ENCODE measurements around the gene SLC25A1. TPM values are rescaled to one million over a fixed set of nuclear protein-coding genes. Genes with fewer than 3 reads are reported as not detected.
"Not testable (repeated sequence)": the region's sequence is repeated elsewhere in the genome, so short reads cannot be mapped to it uniquely, and the experiment has no call there.

SLC25A1 gene
- total RNA-seq, 1 experiment from 2014 or later = 55.9 TPM

GRCh38 chr22:19212302-19212870, 33.9 kb upstream of the SLC25A1 start:
- DNase-seq = no peak
- Histone ChIP-seq H3K36me3 (no peaks in the 10 kb centered on the region), H3K4me3 (no peak overlapping the region), H3K27me3 (no peaks in the 10 kb centered on the region), H3K9me3 (no peaks in the 10 kb centered on the region)

GRCh38 chr22:19210188-19210587, 31.7 kb upstream of the SLC25A1 start:
- Histone ChIP-seq H3K27me3 (no peaks in the 10 kb centered on the region), H3K9me3 (no peaks in the 10 kb centered on the region), H3K36me3 (no peaks in the 10 kb centered on the region), H3K4me3 (no peak overlapping the region)
- no peak for DNase-seq

- Histone ChIP-seq H3K27me3 (no peaks in the 10 kb centered on the region), H3K4me3 (no peak overlapping the region), H3K36me3 (no peaks in the 10 kb centered on the region), H3K9me3 (no peaks in the 10 kb centered on the region)
- no peak for DNase-seq
Observed at GRCh38 chr22:19208287-19208847, 29.8 kb upstream of the SLC25A1 start.

GRCh38 chr22:19207884-19208283, 29.3 kb upstream of the SLC25A1 start:
- H3K4me3 ChIP-seq = no peak overlapping the region
- H3K9me3 ChIP-seq = no peaks in the 10 kb centered on the region
- H3K27me3 ChIP-seq = no peaks in the 10 kb centered on the region
- DNase-seq = no peak
- H3K36me3 ChIP-seq = no peaks in the 10 kb centered on the region

- Histone ChIP-seq H3K4me3 (no peak overlapping the region), H3K36me3 (no peaks in the 10 kb centered on the region), H3K27me3 (no peaks in the 10 kb centered on the region), H3K9me3 (no peaks in the 10 kb centered on the region)
- no peak for DNase-seq
Observed at GRCh38 chr22:19207401-19207808, 28.9 kb upstream of the SLC25A1 start.

- H3K4me3 ChIP-seq = no peak overlapping the region
- H3K36me3 ChIP-seq = no peaks in the 10 kb centered on the region
- no peaks in the 10 kb centered on the region for H3K9me3 ChIP-seq
- DNase-seq = no peak
- H3K27me3 ChIP-seq = no peaks in the 10 kb centered on the region
Observed at GRCh38 chr22:19206287-19206686, 27.8 kb upstream of the SLC25A1 start.

GRCh38 chr22:19204640-19205039, 26.1 kb upstream of the SLC25A1 start:
- no peaks in the 10 kb centered on the region for H3K9me3 ChIP-seq

GRCh38 chr22:19203834-19204233, 25.3 kb upstream of the SLC25A1 start:
- Histone ChIP-seq H3K27me3 (no peaks in the 10 kb centered on the region), H3K9me3 (no peaks in the 10 kb centered on the region), H3K36me3 (no peaks in the 10 kb centered on the region), H3K4me3 (no peak overlapping the region)
- no peak for DNase-seq

More at GRCh38 chr22:19204640-19205039, 26.1 kb upstream of the SLC25A1 start:
- H3K36me3 ChIP-seq = no peaks in the 10 kb centered on the region
- no peak overlapping the region for H3K4me3 ChIP-seq
- no peaks in the 10 kb centered on the region for H3K27me3 ChIP-seq
- DNase-seq = no peak

GRCh38 chr22:19202799-19203186, 24.3 kb upstream of the SLC25A1 start:
- not testable (repeated sequence) for H3K27me3 ChIP-seq, H3K9me3 ChIP-seq, H3K4me3 ChIP-seq, H3K36me3 ChIP-seq, DNase-seq

GRCh38 chr22:19201869-19202798, 23.6 kb upstream of the SLC25A1 start:
- no peaks in the 10 kb centered on the region for H3K9me3 ChIP-seq
- DNase-seq = no peak
- no peaks in the 10 kb centered on the region for H3K36me3 ChIP-seq
- no peak overlapping the region for H3K4me3 ChIP-seq
- no peaks in the 10 kb centered on the region for H3K27me3 ChIP-seq

GRCh38 chr22:19201130-19201868, 22.8 kb upstream of the SLC25A1 start:
- Histone ChIP-seq H3K9me3 (no peaks in the 10 kb centered on the region), H3K36me3 (no peaks in the 10 kb centered on the region), H3K27me3 (no peaks in the 10 kb centered on the region), H3K4me3 (no peak overlapping the region)
- DNase-seq = no peak

- Histone ChIP-seq H3K9me3 (no peaks in the 10 kb centered on the region), H3K27me3 (no peaks in the 10 kb centered on the region), H3K4me3 (no peak overlapping the region), H3K36me3 (no peaks in the 10 kb centered on the region)
- no peak for DNase-seq
Observed at GRCh38 chr22:19199479-19199878, 20.9 kb upstream of the SLC25A1 start.

GRCh38 chr22:19197997-19198865, 19.7 kb upstream of the SLC25A1 start:
- Histone ChIP-seq H3K27me3 (no peaks in the 10 kb centered on the region), H3K36me3 (no peaks in the 10 kb centered on the region), H3K9me3 (no peaks in the 10 kb centered on the region), H3K4me3 (no peak overlapping the region)
- DNase-seq = no peak

GRCh38 chr22:19196841-19197612, 18.5 kb upstream of the SLC25A1 start:
- no peaks in the 10 kb centered on the region for H3K36me3 ChIP-seq
- no peak for DNase-seq

GRCh38 chr22:19195796-19196731, 17.5 kb upstream of the SLC25A1 start:
- Histone ChIP-seq H3K4me3 (no peak overlapping the region), H3K27me3 (no peaks in the 10 kb centered on the region), H3K9me3 (no peaks in the 10 kb centered on the region), H3K36me3 (no peaks in the 10 kb centered on the region)
- DNase-seq = no peak

More at GRCh38 chr22:19196841-19197612, 18.5 kb upstream of the SLC25A1 start:
- H3K9me3 ChIP-seq = no peaks in the 10 kb centered on the region
- no peaks in the 10 kb centered on the region for H3K27me3 ChIP-seq
- H3K4me3 ChIP-seq = no peak overlapping the region

Measured in MG63 (cell line).